Epithelial cell of esophagus (primary cell): ENCODE measurements around the gene PLCG2.

Source experiments
- DNase-seq: peaks from one replicate; pipeline ENCODE4 v3.0.0; 2010; ENCODE audit warnings: low read depth
- H3K4me3 ChIP-seq: 2 replicates; pipeline ENCODE4 v1.5.1; 2011; ENCODE audit warnings: mild to moderate bottlenecking, low read length, control low read depth
- TF ChIP-seq, protein P1 (sequence below): IDR thresholded peaks from 2 replicates; pipeline ENCODE4 v1.5.1; 2011; ENCODE audit warnings: low read depth, mild to moderate bottlenecking, low read length, control low read depth, inconsistent platforms; ENCODE audit not compliant: insufficient read depth; ENCODE audit errors: missing control alignments

The PLCG2 gene

DNA sequence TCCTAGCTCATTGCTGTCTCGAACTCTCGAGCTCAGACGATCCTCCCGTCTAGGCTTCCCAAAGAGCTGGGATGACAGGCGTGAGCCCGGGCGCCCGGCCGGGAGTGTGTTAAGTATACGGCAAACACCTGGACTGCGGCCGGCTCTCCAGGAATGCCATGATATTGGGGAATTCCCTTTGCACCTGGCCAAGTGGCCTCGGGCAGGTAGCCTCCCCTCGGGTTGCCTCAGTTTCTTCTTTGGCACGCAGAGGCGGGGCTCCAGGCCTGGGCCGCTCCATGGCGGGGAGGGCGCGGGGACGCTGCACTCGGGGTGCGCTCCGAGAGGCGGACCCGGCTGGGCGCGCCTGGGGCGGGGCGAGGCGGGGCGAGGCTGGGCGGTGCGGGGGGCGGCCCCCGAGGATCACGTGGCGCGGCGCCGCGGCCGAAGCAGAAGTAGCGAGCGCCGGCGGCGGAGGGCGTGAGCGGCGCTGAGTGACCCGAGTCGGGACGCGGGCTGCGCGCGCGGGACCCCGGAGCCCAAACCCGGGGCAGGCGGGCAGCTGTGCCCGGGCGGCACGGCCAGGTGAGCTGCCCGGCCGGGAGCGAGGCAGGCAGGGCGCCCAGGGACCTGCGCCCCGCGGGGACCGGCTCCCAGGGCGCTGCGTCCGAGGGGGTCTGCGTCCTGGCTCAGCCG is at the start of gene PLCG2:
TSS of gene PLCG2 (plus strand) at position 431 of the 675 bp plus-strand sequence. CDS start 6,699 bp downstream, outside the sequence.
- H3K4me3 ChIP-seq: peak within 1 kb of the TSS; percentile 40

DNA sequence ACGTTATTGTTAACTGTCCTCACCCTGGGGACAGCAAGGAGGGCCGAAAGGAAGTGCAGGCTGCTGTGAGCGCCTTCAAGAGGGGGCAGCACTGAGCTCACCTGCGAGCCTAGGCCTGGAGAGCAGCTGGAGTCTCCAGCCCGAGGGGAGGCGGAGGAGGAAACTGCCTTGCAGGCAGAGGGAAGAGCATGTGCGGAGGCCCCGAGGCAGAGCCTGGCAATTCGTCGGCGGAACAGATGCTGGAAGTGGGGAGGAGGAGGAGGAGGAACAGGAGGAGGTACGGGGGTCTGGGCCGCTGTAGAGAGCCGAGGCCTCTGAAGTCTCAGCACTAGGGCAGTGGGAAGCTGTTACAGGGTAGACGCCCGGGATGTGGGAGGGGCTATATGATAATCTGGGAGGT is 49.6 kb upstream of the PLCG2 start:
- TF ChIP-seq, protein P1, sequence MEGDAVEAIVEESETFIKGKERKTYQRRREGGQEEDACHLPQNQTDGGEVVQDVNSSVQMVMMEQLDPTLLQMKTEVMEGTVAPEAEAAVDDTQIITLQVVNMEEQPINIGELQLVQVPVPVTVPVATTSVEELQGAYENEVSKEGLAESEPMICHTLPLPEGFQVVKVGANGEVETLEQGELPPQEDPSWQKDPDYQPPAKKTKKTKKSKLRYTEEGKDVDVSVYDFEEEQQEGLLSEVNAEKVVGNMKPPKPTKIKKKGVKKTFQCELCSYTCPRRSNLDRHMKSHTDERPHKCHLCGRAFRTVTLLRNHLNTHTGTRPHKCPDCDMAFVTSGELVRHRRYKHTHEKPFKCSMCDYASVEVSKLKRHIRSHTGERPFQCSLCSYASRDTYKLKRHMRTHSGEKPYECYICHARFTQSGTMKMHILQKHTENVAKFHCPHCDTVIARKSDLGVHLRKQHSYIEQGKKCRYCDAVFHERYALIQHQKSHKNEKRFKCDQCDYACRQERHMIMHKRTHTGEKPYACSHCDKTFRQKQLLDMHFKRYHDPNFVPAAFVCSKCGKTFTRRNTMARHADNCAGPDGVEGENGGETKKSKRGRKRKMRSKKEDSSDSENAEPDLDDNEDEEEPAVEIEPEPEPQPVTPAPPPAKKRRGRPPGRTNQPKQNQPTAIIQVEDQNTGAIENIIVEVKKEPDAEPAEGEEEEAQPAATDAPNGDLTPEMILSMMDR: no peak
- DNase-seq: no peak

More for the DNA sequence above, at the start of gene PLCG2:
- DNase-seq: peak; percentile 74
- TF ChIP-seq, protein P1: no peak

DNA sequence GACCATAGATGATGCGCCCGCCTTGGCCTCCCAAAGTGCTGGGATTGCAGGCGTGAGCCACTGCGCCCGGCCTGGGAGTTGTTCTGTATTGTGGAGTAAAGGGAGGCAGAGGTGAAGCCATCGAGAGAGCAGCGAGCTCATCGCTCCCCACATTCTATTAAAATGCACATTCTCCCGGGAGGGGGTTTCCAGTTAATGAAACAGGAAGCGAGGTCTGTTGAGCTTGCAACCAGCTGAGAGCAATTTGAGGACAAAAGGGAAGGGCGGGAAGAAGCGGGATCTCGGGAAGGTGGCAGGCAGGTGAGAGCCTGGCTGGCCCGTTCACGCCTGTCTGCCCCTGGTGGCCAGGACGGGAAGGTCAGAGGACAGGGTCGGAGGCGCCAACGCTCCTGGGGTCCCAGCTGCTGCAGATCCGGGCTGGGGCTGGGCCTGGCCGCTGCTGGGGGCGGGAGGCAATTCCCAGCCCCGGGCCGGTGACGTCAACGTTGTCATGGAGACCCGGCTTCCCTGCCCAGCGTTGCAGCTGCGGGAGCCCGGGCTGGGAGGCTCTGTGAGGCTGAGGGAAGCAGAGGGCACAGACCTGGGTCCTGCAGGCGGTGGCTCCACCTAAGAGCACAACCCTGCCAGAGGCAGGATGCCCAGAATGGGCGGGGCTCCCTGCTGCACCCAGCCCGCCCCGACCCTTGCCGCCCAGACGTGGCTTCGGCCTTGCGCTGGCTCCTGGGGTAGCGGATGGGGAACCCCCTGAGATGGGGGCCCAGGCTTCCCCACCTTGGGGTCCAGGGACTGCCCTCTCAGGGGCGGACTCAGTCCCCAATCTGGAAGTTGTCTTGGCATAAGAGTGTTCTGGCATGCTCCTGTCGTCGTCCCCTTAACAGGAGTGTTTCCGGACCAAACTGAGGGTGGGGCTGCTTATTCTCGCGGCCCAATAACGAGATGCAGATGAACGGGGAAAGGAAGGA is 48.7 kb upstream of the PLCG2 start:
- DNase-seq: peak; percentile 59
- TF ChIP-seq, protein P1: peak; percentile 63
- H3K4me3 ChIP-seq: peak overlapping the region; percentile 10

More for the DNA sequence above, 49.6 kb upstream of the PLCG2 start:
- no peak overlapping the region for H3K4me3 ChIP-seq

DNA sequence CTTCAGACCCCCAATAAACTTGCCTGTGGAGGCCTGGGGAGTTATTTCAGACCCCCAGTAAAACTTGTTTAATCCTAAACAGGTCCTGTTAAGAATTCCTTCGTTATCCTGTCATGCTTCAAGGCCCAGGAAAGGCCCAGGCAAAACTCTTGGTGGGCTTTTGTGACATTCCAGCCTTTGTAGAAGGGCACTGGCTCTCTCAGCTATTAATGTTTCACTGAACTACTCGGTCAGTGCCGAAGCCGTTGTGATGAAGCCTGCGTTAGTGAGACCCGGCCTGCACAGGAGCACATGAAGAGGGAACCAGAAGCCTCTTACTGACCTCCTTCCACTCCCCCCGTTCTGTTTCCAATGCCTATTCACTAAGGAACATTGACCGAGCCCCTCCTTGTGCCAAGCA is 47.4 kb upstream of the PLCG2 start:
- TF ChIP-seq, protein P1: no peak
- H3K4me3 ChIP-seq: no peak overlapping the region
- DNase-seq: no peak

DNA sequence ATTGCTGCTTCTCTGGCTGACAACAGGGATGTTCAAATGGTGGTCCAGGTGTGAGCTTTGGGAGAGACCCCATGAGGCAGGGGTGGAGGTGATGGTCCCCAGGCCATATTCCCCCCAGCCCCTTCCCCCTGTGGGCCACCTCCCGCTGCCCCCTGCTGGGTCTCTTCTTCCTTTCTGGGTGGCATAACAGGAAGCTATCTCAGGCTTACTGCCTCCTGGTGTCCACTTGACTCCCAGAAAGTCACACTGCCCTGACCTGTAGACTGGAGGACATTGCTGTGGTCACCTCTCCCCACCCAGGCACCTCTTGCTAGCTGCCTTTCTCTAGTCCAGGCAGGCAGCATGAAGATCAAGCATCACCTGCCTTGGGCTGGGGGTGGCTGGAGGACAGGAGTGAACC is 46.4 kb upstream of the PLCG2 start:
- TF ChIP-seq, protein P1: no peak
- no peak overlapping the region for H3K4me3 ChIP-seq
- no peak for DNase-seq

DNA sequence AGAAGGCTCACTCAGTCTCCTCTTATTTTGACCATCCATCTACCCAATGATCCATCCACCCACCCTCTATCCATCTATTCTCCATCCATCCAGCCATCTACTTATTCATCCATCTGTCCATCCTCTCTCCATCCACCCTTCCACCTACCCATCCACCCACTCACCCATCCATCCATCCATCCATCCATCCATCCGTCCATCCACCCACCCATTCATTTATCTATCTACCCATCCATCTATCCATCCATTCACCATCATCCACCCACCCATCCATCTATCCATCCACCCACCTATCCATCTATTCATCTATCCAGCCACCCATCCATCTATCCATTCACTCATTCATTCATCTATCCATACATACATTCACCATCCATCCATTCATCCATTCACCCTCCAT is 45.8 kb upstream of the PLCG2 start:
- TF ChIP-seq, protein P1: no peak
- DNase-seq: no peak
- H3K4me3 ChIP-seq: no peak overlapping the region
